CD14-positive monocyte (primary cell): Measurements from ENCODE around the gene PLS3. TPM values are rescaled to one million over a fixed set of nuclear protein-coding genes. Genes with fewer than 3 reads are reported as not detected.
A peak's percentile ranks its signal among the peaks of the same experiment; 100 is the strongest.

Experiments
- DNase-seq, 3 donors: peaks; one replicate each; pipeline ENCODE4 v3.0.0-alpha.2; 2011 to 2022
- H2AFZ ChIP-seq: 2 replicates; pipeline ENCODE4 v1.6.0; 2012; ENCODE audit warnings: mild to moderate bottlenecking, low read depth, low read length, inconsistent platforms; ENCODE audit not compliant: insufficient read depth, poor library complexity, severe bottlenecking
- H3K27ac ChIP-seq, 2 donors: 1 replicate in 1 of 2; 2 replicates in 1 of 2; pipeline ENCODE4 v1.5.1; 2012 to 2013; ENCODE audit warnings: low read length in 2 of 2, control low read depth in 1 of 2, inconsistent platforms in 1 of 2, low read depth in 1 of 2, mild to moderate bottlenecking in 1 of 2
- H3K27me3 ChIP-seq, 2 donors: one replicate each; pipeline versions ENCODE4 v1.6.0 to v1.6.1; 2011 to 2013; ENCODE audit warnings: low read length in 2 of 2; ENCODE audit not compliant: control insufficient read depth in 2 of 2, insufficient read depth in 2 of 2
- H3K36me3 ChIP-seq, 2 donors: replicated peaks in 1 of 2; 1 replicate in 1 of 2; 2 replicates in 1 of 2; pipeline versions ENCODE4 v1.5.1 to v1.6.1; 2012 to 2013; ENCODE audit warnings: low read length in 2 of 2, control low read depth in 1 of 2, inconsistent platforms in 1 of 2, mild to moderate bottlenecking in 1 of 2; ENCODE audit not compliant: insufficient read depth in 2 of 2, control insufficient read depth in 1 of 2
- H3K4me1 ChIP-seq, 2 donors: 1 replicate in 1 of 2; 2 replicates in 1 of 2; pipeline versions ENCODE4 v1.5.1 to v1.6.1; 2012 to 2013; ENCODE audit warnings: low read length in 2 of 2, control low read depth in 1 of 2, inconsistent platforms in 1 of 2, mild to moderate bottlenecking in 1 of 2, moderate library complexity in 1 of 2; ENCODE audit not compliant: insufficient read depth in 2 of 2, control insufficient read depth in 1 of 2
- H3K4me2 ChIP-seq: replicated peaks from 2 replicates; pipeline ENCODE3; 2012; ENCODE audit warnings: low read length, moderate library complexity, mild to moderate bottlenecking; ENCODE audit not compliant: poor library complexity, severe bottlenecking; ENCODE audit errors: extremely low read depth
- H3K4me3 ChIP-seq, 3 experiments: fragments of 200-600 bp in 1 of 3; sonication (generic) in 1 of 3; replicated peaks in 1 of 3; 1 replicate in 2 of 3; 2 replicates in 1 of 3; pipeline ENCODE4 v1.5.1; 2011 to 2013; ENCODE audit warnings: low read length in 3 of 3, mild to moderate bottlenecking in 3 of 3, control low read depth in 2 of 3, low read depth in 2 of 3, inconsistent platforms in 1 of 3, moderate library complexity in 1 of 3
- H3K79me2 ChIP-seq: 2 replicates; pipeline ENCODE4 v1.6.0; 2012; ENCODE audit warnings: mild to moderate bottlenecking, control low read depth, inconsistent platforms, low read length, moderate library complexity; ENCODE audit not compliant: insufficient read depth
- H3K9ac ChIP-seq: 2 replicates; pipeline ENCODE4 v1.6.0; 2017; ENCODE audit warnings: low read length, mild to moderate bottlenecking; ENCODE audit not compliant: insufficient read depth, poor library complexity, severe bottlenecking
- H3K9me3 ChIP-seq, 2 donors: replicated peaks in 1 of 2; 1 replicate in 1 of 2; 2 replicates in 1 of 2; pipeline versions ENCODE4 v1.5.1 to v1.6.1; 2012 to 2013; ENCODE audit warnings: low read length in 2 of 2, control low read depth in 1 of 2; ENCODE audit not compliant: control insufficient read depth in 1 of 2, insufficient read depth in 1 of 2
- H4K20me1 ChIP-seq: 2 replicates; pipeline ENCODE4 v1.6.0; 2012; ENCODE audit warnings: mild to moderate bottlenecking, low read length, control low read depth, moderate library complexity; ENCODE audit not compliant: insufficient read depth
- H3K27ac Mint-ChIP-seq, 7 donors: one replicate each; pipeline ENCODE4 v1.8.0; 2020; ENCODE audit warnings: mild to moderate bottlenecking in 7 of 7, mixed read lengths in 7 of 7, moderate library complexity in 6 of 7, inconsistent platforms in 2 of 7
- H3K27me3 Mint-ChIP-seq, 3 donors: one replicate each; pipeline ENCODE4 v1.8.0; 2021 to 2022; ENCODE audit warnings: low read depth in 3 of 3, mild to moderate bottlenecking in 3 of 3, mixed read lengths in 3 of 3, moderate library complexity in 3 of 3, inconsistent platforms in 1 of 3
- H3K36me3 Mint-ChIP-seq, 2 donors: one replicate each; pipeline ENCODE4 v1.8.0; 2020; ENCODE audit warnings: mixed read lengths in 2 of 2, inconsistent platforms in 1 of 2, mild to moderate bottlenecking in 1 of 2
- H3K4me1 Mint-ChIP-seq: one replicate; pipeline ENCODE4 v1.8.0; 2020; ENCODE audit warnings: mild to moderate bottlenecking, mixed read lengths
- H3K4me3 Mint-ChIP-seq, 2 donors: one replicate each; pipeline ENCODE4 v1.8.0; 2020; ENCODE audit warnings: mild to moderate bottlenecking in 2 of 2, mixed read lengths in 2 of 2, moderate library complexity in 1 of 2
- H3K9me3 Mint-ChIP-seq, 7 donors: one replicate each; pipeline ENCODE4 v1.8.0; 2020 to 2022; ENCODE audit warnings: mixed read lengths in 7 of 7, mild to moderate bottlenecking in 6 of 7, moderate library complexity in 6 of 7, inconsistent platforms in 2 of 7
- WGBS: methylation state at CpG from one replicate; pipeline ENCODE4 v1.1.5; 2013; ENCODE audit warnings: missing lambda C conversion rate; ENCODE audit not compliant: insufficient coverage; 5-methylcytosine and 5-hydroxymethylcytosine counted together
- intact Hi-C, 2 donors: fragments of 100-400 bp; cut with micrococcal nuclease; formaldehyde crosslinking; loops; one replicate each; pipeline versions ENCODE4 v1.15.0 to v1.15.1; 2023
- polyA minus RNA-seq: library from RNA; depleted of rRNA, polyadenylated mRNA; stranded (reverse); fragments of >200 nt; gene quantifications from 2 replicates; pipeline ENCODE4 v1.2.3, GENCODE V29; 2012
- polyA plus RNA-seq, 3 donors: library from polyadenylated mRNA; depleted of rRNA in 1 of 3; unstranded in 2 of 3; stranded (reverse) in 1 of 3; fragments of 300-500 nt in 2 of 3; fragments of >200 nt in 1 of 3; fragmentation: Illumina TruSeq in 2 of 3; gene quantifications; 1 replicate in 2 of 3; 2 replicates in 1 of 3; pipeline ENCODE4 v1.2.3, GENCODE V29; 2012 to 2021
- total RNA-seq, 12 experiments: library from RNA in 1 of 12; stranded (reverse) in 1 of 12; fragments of 120-200 nt in 1 of 12; gene quantifications; one replicate each; pipeline ENCODE4 v1.2.4 and lab custom pipeline; 2013 to 2026; ENCODE audit warnings: mixed read lengths in 6 of 12, inconsistent platforms in 1 of 12
- TF ChIP-seq, protein P1 (sequence below): fragments of 200-600 bp; IDR thresholded peaks from one replicate; pipeline ENCODE4 v1.8.0; 2022; ENCODE audit warnings: antibody characterized with exemption, mild to moderate bottlenecking

Gene PLS3, protein sequence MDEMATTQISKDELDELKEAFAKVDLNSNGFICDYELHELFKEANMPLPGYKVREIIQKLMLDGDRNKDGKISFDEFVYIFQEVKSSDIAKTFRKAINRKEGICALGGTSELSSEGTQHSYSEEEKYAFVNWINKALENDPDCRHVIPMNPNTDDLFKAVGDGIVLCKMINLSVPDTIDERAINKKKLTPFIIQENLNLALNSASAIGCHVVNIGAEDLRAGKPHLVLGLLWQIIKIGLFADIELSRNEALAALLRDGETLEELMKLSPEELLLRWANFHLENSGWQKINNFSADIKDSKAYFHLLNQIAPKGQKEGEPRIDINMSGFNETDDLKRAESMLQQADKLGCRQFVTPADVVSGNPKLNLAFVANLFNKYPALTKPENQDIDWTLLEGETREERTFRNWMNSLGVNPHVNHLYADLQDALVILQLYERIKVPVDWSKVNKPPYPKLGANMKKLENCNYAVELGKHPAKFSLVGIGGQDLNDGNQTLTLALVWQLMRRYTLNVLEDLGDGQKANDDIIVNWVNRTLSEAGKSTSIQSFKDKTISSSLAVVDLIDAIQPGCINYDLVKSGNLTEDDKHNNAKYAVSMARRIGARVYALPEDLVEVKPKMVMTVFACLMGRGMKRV
- total RNA-seq (2013): 0.81 TPM
- polyA plus RNA-seq: under 1 TPM in 1 of 3 donors, not detected in 2; 0.16 TPM
- polyA minus RNA-seq: not detected in 2 replicates
- total RNA-seq (lab: John Stamatoyannopoulos, UW): 0.08 to 14.9 (median 0.25) reads per million in 11 experiments

DNA sequence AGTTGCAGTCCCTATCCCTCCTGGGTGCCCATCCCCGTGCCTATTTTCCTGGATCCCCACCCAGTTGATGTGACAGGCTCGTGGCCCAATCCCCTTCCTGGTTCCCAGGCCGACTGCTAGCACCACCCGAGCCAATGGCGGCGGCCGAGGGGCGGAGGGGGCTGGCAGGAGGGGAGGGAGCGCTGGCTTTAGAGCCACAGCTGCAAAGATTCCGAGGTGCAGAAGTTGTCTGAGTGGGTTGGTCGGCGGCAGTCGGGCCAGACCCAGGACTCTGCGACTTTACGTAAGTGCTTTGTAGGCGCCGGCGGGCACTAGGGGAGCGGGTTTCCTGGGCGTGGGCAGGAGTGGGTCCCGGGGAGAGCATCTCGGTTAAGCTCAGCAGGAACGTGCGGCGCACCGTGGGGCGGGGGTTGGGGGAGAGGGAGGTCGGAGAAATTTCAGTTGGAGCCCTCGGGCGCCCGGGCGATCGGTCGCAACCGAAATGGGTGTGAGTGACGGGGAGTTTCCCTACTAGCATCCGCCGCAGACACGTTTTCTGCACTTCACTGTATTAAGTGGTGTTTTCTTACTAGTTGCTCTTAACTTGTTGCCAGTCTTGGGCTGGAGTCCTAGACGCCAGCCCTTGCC is at the start of gene PLS3:
TSS of gene PLS3 (plus strand) at position 197 of the 627 bp plus-strand sequence. CDS start 49,077 bp downstream, outside the sequence.
- Histone ChIP-seq H3K27ac (no peak within 1 kb of the TSS), H3K79me2 (no peaks in the 10 kb centered on the region), H3K4me3 (peak within 1 kb of the TSS; percentile 7 to 70 (median 34)), H4K20me1 (no peaks in the 10 kb centered on the region), H3K27me3 (peaks cover 40 to 48% of the 10 kb centered on the region in 2 donors), H3K36me3 (no peaks in the 10 kb centered on the region), H3K4me1 (peaks cover 0 to 10% of the 10 kb centered on the region in 2 donors), H3K9me3 (peaks cover 0 to 23% of the 10 kb centered on the region in 2 donors), H3K9ac (no peak within 1 kb of the TSS), H2AFZ (peak within 1 kb of the TSS; percentile 62), H3K4me2 (peak within 1 kb of the TSS; percentile 76)
- Mint-ChIP-seq H3K36me3 (no peaks in the 10 kb centered on the region), H3K4me1 (peaks cover 21% of the 10 kb centered on the region), H3K27me3 (peaks cover 26 to 48% (median 37%) of the 10 kb centered on the region in 3 donors), H3K9me3 (peaks cover 0 to 13% (median 4%) of the 10 kb centered on the region in 7 donors), H3K27ac (no peak within 1 kb of the TSS), H3K4me3 (peak within 1 kb of the TSS; percentile 75 to 89)
- intact Hi-C loops: no loop called here
- TF ChIP-seq, protein P1, sequence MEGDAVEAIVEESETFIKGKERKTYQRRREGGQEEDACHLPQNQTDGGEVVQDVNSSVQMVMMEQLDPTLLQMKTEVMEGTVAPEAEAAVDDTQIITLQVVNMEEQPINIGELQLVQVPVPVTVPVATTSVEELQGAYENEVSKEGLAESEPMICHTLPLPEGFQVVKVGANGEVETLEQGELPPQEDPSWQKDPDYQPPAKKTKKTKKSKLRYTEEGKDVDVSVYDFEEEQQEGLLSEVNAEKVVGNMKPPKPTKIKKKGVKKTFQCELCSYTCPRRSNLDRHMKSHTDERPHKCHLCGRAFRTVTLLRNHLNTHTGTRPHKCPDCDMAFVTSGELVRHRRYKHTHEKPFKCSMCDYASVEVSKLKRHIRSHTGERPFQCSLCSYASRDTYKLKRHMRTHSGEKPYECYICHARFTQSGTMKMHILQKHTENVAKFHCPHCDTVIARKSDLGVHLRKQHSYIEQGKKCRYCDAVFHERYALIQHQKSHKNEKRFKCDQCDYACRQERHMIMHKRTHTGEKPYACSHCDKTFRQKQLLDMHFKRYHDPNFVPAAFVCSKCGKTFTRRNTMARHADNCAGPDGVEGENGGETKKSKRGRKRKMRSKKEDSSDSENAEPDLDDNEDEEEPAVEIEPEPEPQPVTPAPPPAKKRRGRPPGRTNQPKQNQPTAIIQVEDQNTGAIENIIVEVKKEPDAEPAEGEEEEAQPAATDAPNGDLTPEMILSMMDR: no peak
- WGBS: under 1% methylated on average over 18 of the region's 40 CpGs
- peak in 1 of 3 donors; percentile 3 for DNase-seq

DNA sequence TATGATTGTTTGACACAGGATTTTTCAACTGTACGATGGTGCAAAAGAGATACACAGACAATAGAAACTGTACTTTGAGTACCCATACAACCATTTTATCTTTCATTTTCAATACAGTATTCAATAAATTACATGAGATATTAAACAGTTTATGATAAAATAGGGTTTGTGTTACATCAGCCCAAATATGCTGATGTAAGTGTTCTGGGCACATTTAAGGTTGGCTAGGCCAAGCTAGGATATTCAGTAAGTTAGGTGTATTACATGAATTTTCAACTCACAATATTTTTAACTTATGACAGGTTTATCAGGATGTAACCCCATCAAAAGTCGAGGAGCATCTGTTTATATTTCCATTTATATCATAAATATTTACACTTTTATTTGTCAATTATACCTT is 42.9 kb upstream of the PLS3 start:
- peaks cover 0 to 4% of the 10 kb centered on the region in 2 donors for H3K27me3 ChIP-seq
- no peak overlapping the region for H2AFZ ChIP-seq
- WGBS: no CpG with 5 or more reads among the region's 2 CpGs
- DNase-seq: no peak
- no peak overlapping the region for H3K4me2 ChIP-seq
- no peaks in the 10 kb centered on the region for H3K36me3 ChIP-seq
- no peaks in the 10 kb centered on the region for H3K4me1 ChIP-seq
- H3K9me3 ChIP-seq: no peaks in the 10 kb centered on the region
- H3K9ac ChIP-seq: no peak overlapping the region
- no peak overlapping the region for H3K27ac ChIP-seq
- Mint-ChIP-seq H3K4me3 (no peak overlapping the region), H3K36me3 (no peaks in the 10 kb centered on the region), H3K4me1 (no peaks in the 10 kb centered on the region), H3K27me3 (peaks cover 0 to 3% (median 0%) of the 10 kb centered on the region in 3 donors), H3K27ac (no peak overlapping the region), H3K9me3 (peaks cover 0 to 6% (median 3%) of the 10 kb centered on the region in 7 donors)
- H3K4me3 ChIP-seq: no peak overlapping the region
- no peaks in the 10 kb centered on the region for H4K20me1 ChIP-seq
- intact Hi-C loops: no loop called here
- H3K79me2 ChIP-seq: no peaks in the 10 kb centered on the region
- TF ChIP-seq, protein P1: no peak
